Astrocyte (in vitro differentiated cells and primary cell): ENCODE measurements around the gene TOGARAM2. TPM values are rescaled to one million over a fixed set of nuclear protein-coding genes. Genes with fewer than 3 reads are reported as not detected.

Source experiments
- DNase-seq: peaks from one replicate; pipeline ENCODE4 v3.0.0-alpha.2; 2010; ENCODE audit warnings: low read depth
- FAIRE-seq: peaks from 2 replicates; lab custom pipeline; 2011; peaks lifted over from hg19 to GRCh38; lab: Jason Lieb, UNC
- H2AFZ ChIP-seq: 2 replicates; pipeline ENCODE4 v1.6.0; 2012; ENCODE audit warnings: low read depth, low read length, inconsistent platforms
- H3K27ac ChIP-seq: 2 replicates; pipeline ENCODE4 v1.5.1; 2011; ENCODE audit warnings: low read depth, low read length, inconsistent platforms
- H3K27me3 ChIP-seq: 2 replicates; pipeline ENCODE4 v1.6.0; 2011; ENCODE audit warnings: low read length, inconsistent platforms; ENCODE audit not compliant: insufficient read depth
- H3K36me3 ChIP-seq: 2 replicates; pipeline ENCODE4 v1.5.1; 2011; ENCODE audit warnings: low read length, inconsistent platforms; ENCODE audit not compliant: insufficient read depth
- H3K4me1 ChIP-seq: 2 replicates; pipeline ENCODE4 v1.5.1; 2011; ENCODE audit warnings: low read length, inconsistent platforms; ENCODE audit not compliant: insufficient read depth
- H3K4me2 ChIP-seq: 2 replicates; pipeline ENCODE4 v1.6.0; 2012; ENCODE audit warnings: low read length, inconsistent platforms
- H3K4me3 ChIP-seq: 2 replicates; pipeline ENCODE4 v1.5.1; 2011; ENCODE audit warnings: low read depth, mild to moderate bottlenecking, low read length, inconsistent platforms; ENCODE audit not compliant: insufficient read depth
- H3K79me2 ChIP-seq: 2 replicates; pipeline ENCODE4 v1.6.0; 2012; ENCODE audit warnings: mild to moderate bottlenecking, low read length, inconsistent platforms; ENCODE audit not compliant: insufficient read depth
- H3K9ac ChIP-seq: 2 replicates; pipeline ENCODE4 v1.6.0; 2012; ENCODE audit warnings: mild to moderate bottlenecking, low read length, inconsistent platforms
- H3K9me3 ChIP-seq: 2 replicates; pipeline ENCODE4 v1.5.1; 2012; ENCODE audit warnings: low read depth, mild to moderate bottlenecking, low read length, inconsistent platforms; ENCODE audit not compliant: insufficient read depth
- H4K20me1 ChIP-seq: 2 replicates; pipeline ENCODE4 v1.6.0; 2012; ENCODE audit warnings: low read length, inconsistent platforms; ENCODE audit not compliant: insufficient read depth
- H3K27ac Mint-ChIP-seq: one replicate; pipeline ENCODE4 v1.8.0; 2021; ENCODE audit warnings: mild to moderate bottlenecking, mixed read lengths; ENCODE audit not compliant: unreplicated experiment
- H3K27me3 Mint-ChIP-seq: one replicate; pipeline ENCODE4 v1.8.0; 2021; ENCODE audit warnings: low read depth, mixed read lengths; ENCODE audit not compliant: unreplicated experiment
- H3K36me3 Mint-ChIP-seq: one replicate; pipeline ENCODE4 v1.8.0; 2021; ENCODE audit warnings: low read depth, mixed read lengths; ENCODE audit not compliant: unreplicated experiment
- H3K4me1 Mint-ChIP-seq: one replicate; pipeline ENCODE4 v1.8.0; 2021; ENCODE audit warnings: low read depth, mixed read lengths; ENCODE audit not compliant: unreplicated experiment
- H3K4me3 Mint-ChIP-seq: one replicate; pipeline ENCODE4 v1.8.0; 2021; ENCODE audit warnings: mild to moderate bottlenecking, moderate library complexity, mixed read lengths; ENCODE audit not compliant: unreplicated experiment
- H3K9me3 Mint-ChIP-seq: one replicate; pipeline ENCODE4 v1.8.0; 2021; ENCODE audit warnings: mild to moderate bottlenecking, mixed read lengths; ENCODE audit not compliant: unreplicated experiment
- EZH2 ChIP-seq: IDR thresholded peaks from 2 replicates; pipeline ENCODE4 v1.6.1; 2012; ENCODE audit warnings: mild to moderate bottlenecking, low read length, inconsistent platforms; ENCODE audit not compliant: insufficient read depth
- total RNA-seq: library from RNA; stranded (reverse); gene quantifications from 2 replicates; pipeline ENCODE4 v1.2.1, GENCODE V29; 2021
- TF ChIP-seq, protein P1 (sequence below): IDR thresholded peaks from 2 replicates; pipeline ENCODE4 v1.5.1; 2011; ENCODE audit warnings: low read depth, mild to moderate bottlenecking, inconsistent platforms, low read length, moderate library complexity; ENCODE audit not compliant: insufficient read depth

TOGARAM2 gene
- total RNA-seq, 1 donor from 2014 or later: 0.73 TPM

DNA sequence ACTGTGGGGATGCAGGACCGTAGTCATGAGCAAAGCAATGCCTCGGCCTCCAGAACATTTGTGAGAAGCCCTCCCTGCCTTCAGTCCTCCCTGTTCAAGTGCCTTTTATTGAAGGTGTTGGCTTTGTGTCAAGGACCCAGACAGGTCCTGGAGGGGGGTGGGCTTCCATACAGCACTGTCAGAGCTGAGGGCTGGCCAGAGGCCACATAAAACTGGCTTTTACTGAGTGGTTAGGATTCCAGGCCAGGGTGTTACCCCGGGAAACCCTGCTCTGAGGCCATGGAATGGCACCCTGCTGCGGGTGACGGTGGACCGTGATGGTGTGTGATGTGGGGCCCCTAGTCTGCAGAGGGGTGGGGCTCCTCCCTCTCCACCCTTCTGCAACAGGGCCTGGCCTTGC, 41.6 kb downstream of the TOGARAM2 start:
- Mint-ChIP-seq H3K9me3 (peaks cover 3% of the 10 kb centered on the region), H3K4me3 (no peak overlapping the region), H3K4me1 (no peaks in the 10 kb centered on the region), H3K27ac (no peak overlapping the region), H3K27me3 (peaks cover 51% of the 10 kb centered on the region), H3K36me3 (peaks cover 6% of the 10 kb centered on the region)
- Histone ChIP-seq H3K4me3 (no peak overlapping the region), H3K27me3 (no peaks in the 10 kb centered on the region), H3K9me3 (no peaks in the 10 kb centered on the region), H3K27ac (no peak overlapping the region), H4K20me1 (no peaks in the 10 kb centered on the region), H3K36me3 (no peaks in the 10 kb centered on the region), H3K79me2 (no peaks in the 10 kb centered on the region), H2AFZ (no peak overlapping the region), H3K4me2 (peak overlapping the region; percentile 24), H3K9ac (no peak overlapping the region), H3K4me1 (peaks cover 5% of the 10 kb centered on the region)
- TF ChIP-seq EZH2: no peak
- TF ChIP-seq, protein P1, sequence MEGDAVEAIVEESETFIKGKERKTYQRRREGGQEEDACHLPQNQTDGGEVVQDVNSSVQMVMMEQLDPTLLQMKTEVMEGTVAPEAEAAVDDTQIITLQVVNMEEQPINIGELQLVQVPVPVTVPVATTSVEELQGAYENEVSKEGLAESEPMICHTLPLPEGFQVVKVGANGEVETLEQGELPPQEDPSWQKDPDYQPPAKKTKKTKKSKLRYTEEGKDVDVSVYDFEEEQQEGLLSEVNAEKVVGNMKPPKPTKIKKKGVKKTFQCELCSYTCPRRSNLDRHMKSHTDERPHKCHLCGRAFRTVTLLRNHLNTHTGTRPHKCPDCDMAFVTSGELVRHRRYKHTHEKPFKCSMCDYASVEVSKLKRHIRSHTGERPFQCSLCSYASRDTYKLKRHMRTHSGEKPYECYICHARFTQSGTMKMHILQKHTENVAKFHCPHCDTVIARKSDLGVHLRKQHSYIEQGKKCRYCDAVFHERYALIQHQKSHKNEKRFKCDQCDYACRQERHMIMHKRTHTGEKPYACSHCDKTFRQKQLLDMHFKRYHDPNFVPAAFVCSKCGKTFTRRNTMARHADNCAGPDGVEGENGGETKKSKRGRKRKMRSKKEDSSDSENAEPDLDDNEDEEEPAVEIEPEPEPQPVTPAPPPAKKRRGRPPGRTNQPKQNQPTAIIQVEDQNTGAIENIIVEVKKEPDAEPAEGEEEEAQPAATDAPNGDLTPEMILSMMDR: no peak
- DNase-seq (peak; percentile 46), FAIRE-seq (no peak)

DNA sequence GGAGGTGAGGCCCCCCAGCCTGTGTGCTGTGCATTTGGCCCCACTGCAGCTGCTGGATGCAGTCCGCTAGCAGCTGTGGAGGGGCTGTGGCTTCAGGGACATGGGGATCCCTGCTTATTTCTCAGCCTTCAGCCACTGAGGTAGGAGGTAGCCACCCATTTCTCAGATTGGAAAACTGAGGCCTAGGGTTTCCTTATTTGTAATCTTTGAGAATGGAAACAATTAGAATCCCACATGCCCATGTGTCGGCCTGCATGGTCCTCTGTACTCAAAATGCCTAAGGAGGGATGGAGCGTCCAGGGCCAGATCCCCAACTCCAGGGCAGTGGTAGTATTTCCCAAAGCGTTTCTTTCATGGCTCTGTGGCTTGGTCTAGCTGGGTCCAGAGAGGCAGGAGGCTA, 42.1 kb downstream of the TOGARAM2 start:
- H3K4me2 ChIP-seq: peak overlapping the region; percentile 24
- H2AFZ ChIP-seq: no peak overlapping the region
- Mint-ChIP-seq H3K9me3 (peaks cover 3% of the 10 kb centered on the region), H3K4me3 (no peak overlapping the region), H3K4me1 (no peaks in the 10 kb centered on the region), H3K27me3 (peaks cover 49% of the 10 kb centered on the region), H3K27ac (no peak overlapping the region), H3K36me3 (peaks cover 6% of the 10 kb centered on the region)
- H3K9ac ChIP-seq: no peak overlapping the region
- DNase-seq (no peak), FAIRE-seq (no peak)
- H3K4me3 ChIP-seq: no peak overlapping the region
- no peaks in the 10 kb centered on the region for H4K20me1 ChIP-seq
- no peaks in the 10 kb centered on the region for H3K27me3 ChIP-seq
- H3K27ac ChIP-seq: no peak overlapping the region
- H3K4me1 ChIP-seq: peaks cover 5% of the 10 kb centered on the region
- no peaks in the 10 kb centered on the region for H3K79me2 ChIP-seq
- no peak for TF ChIP-seq EZH2
- TF ChIP-seq, protein P1: no peak
- no peaks in the 10 kb centered on the region for H3K9me3 ChIP-seq
- H3K36me3 ChIP-seq: no peaks in the 10 kb centered on the region

DNA sequence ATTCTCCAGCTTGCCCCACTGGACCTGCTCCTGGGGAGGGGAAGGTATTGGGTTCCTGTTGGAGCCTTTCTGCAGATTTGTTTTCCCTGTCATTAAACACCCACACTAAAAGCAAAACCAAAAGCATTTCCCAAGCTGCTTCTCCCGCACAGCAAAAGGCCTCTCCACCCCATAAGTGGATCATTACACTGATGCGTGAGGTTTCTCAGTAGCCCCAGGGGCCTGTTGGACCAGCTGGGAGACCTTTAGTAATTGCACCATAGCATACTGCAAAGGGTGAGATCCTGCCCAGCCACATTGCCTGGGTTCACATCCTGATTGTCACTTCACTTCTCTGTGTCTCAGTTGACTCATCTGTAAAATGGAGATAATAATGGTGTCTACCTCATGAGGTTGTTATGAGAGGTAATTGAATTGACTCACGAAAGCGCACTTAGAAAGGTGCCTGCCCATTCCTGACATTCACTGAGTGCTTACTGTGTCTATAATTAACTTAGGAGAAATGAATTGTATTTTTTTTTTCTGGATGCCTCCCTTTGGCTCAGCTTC, 43.9 kb downstream of the TOGARAM2 start:
- H3K4me3 Mint-ChIP-seq: no peak overlapping the region
- peaks cover 49% of the 10 kb centered on the region for H3K27me3 Mint-ChIP-seq

More for the DNA sequence above, 43.9 kb downstream of the TOGARAM2 start:
- DNase-seq (no peak), FAIRE-seq (no peak)
- H3K27ac ChIP-seq: no peak overlapping the region
- peaks cover 6% of the 10 kb centered on the region for H3K36me3 Mint-ChIP-seq
- no peak overlapping the region for H3K9ac ChIP-seq
- H3K4me3 ChIP-seq: no peak overlapping the region
- peaks cover 3% of the 10 kb centered on the region for H3K9me3 Mint-ChIP-seq
- H3K79me2 ChIP-seq: no peaks in the 10 kb centered on the region
- H2AFZ ChIP-seq: no peak overlapping the region
- H3K4me1 Mint-ChIP-seq: no peaks in the 10 kb centered on the region
- no peak overlapping the region for H3K4me2 ChIP-seq
- no peak for TF ChIP-seq EZH2
- TF ChIP-seq, protein P1: no peak
- no peaks in the 10 kb centered on the region for H3K9me3 ChIP-seq
- no peaks in the 10 kb centered on the region for H4K20me1 ChIP-seq
- no peaks in the 10 kb centered on the region for H3K36me3 ChIP-seq
- no peaks in the 10 kb centered on the region for H3K27me3 ChIP-seq
- H3K27ac Mint-ChIP-seq: no peak overlapping the region
- peaks cover 5% of the 10 kb centered on the region for H3K4me1 ChIP-seq
